ENCODE data around the gene RABL2B. TPM values are rescaled to one million over a fixed set of nuclear protein-coding genes. Genes with fewer than 3 reads are reported as not detected.

Gene RABL2B
- polyA plus RNA-seq, 3 donors, result 8.8 to 48.8 (median 11.7) TPM

- Histone ChIP-seq H3K4me2 (replicated peaks; ENCODE audit: extremely low read depth, low read length, poor library complexity, severe bottlenecking) (no peak overlapping the region), H3K79me2 (ENCODE audit: insufficient read depth, low read length) (no peaks in the 10 kb centered on the region), H3K4me3 (replicated peaks in 1 of 3; ENCODE audit: low read depth in 2 of 3, low read length in 3 of 3) (no peak overlapping the region), H3K27me3 (ENCODE audit: control insufficient read depth in 2 of 2, insufficient read depth in 2 of 2, low read length in 2 of 2) (no peaks in the 10 kb centered on the region), H2AFZ (ENCODE audit: insufficient read depth, low read depth, low read length, poor library complexity, severe bottlenecking) (no peak overlapping the region), H4K20me1 (ENCODE audit: insufficient read depth, low read length) (no peaks in the 10 kb centered on the region), H3K27ac (ENCODE audit: low read depth in 1 of 2, low read length in 2 of 2) (no peak overlapping the region), H3K36me3 (replicated peaks in 1 of 2; ENCODE audit: control insufficient read depth in 1 of 2, insufficient read depth in 2 of 2, low read length in 2 of 2) (no peaks in the 10 kb centered on the region), H3K9ac (ENCODE audit: insufficient read depth, low read length, poor library complexity, severe bottlenecking) (no peak overlapping the region), H3K4me1 (ENCODE audit: control insufficient read depth in 1 of 2, insufficient read depth in 2 of 2, low read length in 2 of 2) (no peaks in the 10 kb centered on the region), H3K9me3 (replicated peaks in 1 of 2; ENCODE audit: control insufficient read depth in 1 of 2, insufficient read depth in 1 of 2, low read length in 2 of 2) (no peaks in the 10 kb centered on the region)
- H3K27ac Mint-ChIP-seq, result peak overlapping the region in 1 of 7 donors; percentile 21
- WGBS (ENCODE audit: insufficient coverage), result 88% methylated on average over 16 of the region's 21 CpGs
- H3K4me3 Mint-ChIP-seq, result no peak overlapping the region
- intact Hi-C loops (cut with micrococcal nuclease), result no loop called here
- no peak for TF ChIP-seq CTCF (IDR thresholded peaks at IDR 0.05)
- no peaks in the 10 kb centered on the region for H3K9me3 Mint-ChIP-seq
- peaks cover 0 to 7% (median 0%) of the 10 kb centered on the region in 3 donors for H3K27me3 Mint-ChIP-seq (ENCODE audit: low read depth in 3 of 3)
- no peaks in the 10 kb centered on the region for H3K4me1 Mint-ChIP-seq
- DNase-seq, result no peak
- H3K36me3 Mint-ChIP-seq, result no peaks in the 10 kb centered on the region
Measured at GRCh38 chr22:50729391-50730012, 53.9 kb downstream of the RABL2B start.

GRCh38 chr22:50728523-50728931 is 54.9 kb downstream of the RABL2B start:
- WGBS (ENCODE audit: insufficient coverage), result no CpG with 5 or more reads among the region's 2 CpGs
- no peaks in the 10 kb centered on the region for H3K36me3 ChIP-seq (replicated peaks in 1 of 2; ENCODE audit: control insufficient read depth in 1 of 2, insufficient read depth in 2 of 2, low read length in 2 of 2)
- no peaks in the 10 kb centered on the region for H3K27me3 ChIP-seq (ENCODE audit: control insufficient read depth in 2 of 2, insufficient read depth in 2 of 2, low read length in 2 of 2)

More at GRCh38 chr22:50728523-50728931, 54.9 kb downstream of the RABL2B start:
- no peaks in the 10 kb centered on the region for H3K9me3 ChIP-seq (replicated peaks in 1 of 2; ENCODE audit: control insufficient read depth in 1 of 2, insufficient read depth in 1 of 2, low read length in 2 of 2)
- Mint-ChIP-seq H3K27ac (no peak overlapping the region), H3K27me3 (ENCODE audit: low read depth in 3 of 3) (peaks cover 0 to 7% (median 0%) of the 10 kb centered on the region in 3 donors), H3K4me3 (no peak overlapping the region), H3K4me1 (no peaks in the 10 kb centered on the region), H3K9me3 (no peaks in the 10 kb centered on the region), H3K36me3 (no peaks in the 10 kb centered on the region)
- H3K9ac ChIP-seq (ENCODE audit: insufficient read depth, low read length, poor library complexity, severe bottlenecking), result no peak overlapping the region
- no peaks in the 10 kb centered on the region for H3K79me2 ChIP-seq (ENCODE audit: insufficient read depth, low read length)
- H3K27ac ChIP-seq (ENCODE audit: low read depth in 1 of 2, low read length in 2 of 2), result no peak overlapping the region
- intact Hi-C loops (cut with micrococcal nuclease), result no loop called here
- no peaks in the 10 kb centered on the region for H3K4me1 ChIP-seq (ENCODE audit: control insufficient read depth in 1 of 2, insufficient read depth in 2 of 2, low read length in 2 of 2)
- DNase-seq, result no peak
- H2AFZ ChIP-seq (ENCODE audit: insufficient read depth, low read depth, low read length, poor library complexity, severe bottlenecking), result no peak overlapping the region
- no peak overlapping the region for H3K4me3 ChIP-seq (replicated peaks in 1 of 3; ENCODE audit: low read depth in 2 of 3, low read length in 3 of 3)
- H3K4me2 ChIP-seq (replicated peaks; ENCODE audit: extremely low read depth, low read length, poor library complexity, severe bottlenecking), result no peak overlapping the region
- no peak for TF ChIP-seq CTCF (IDR thresholded peaks at IDR 0.05)
- no peaks in the 10 kb centered on the region for H4K20me1 ChIP-seq (ENCODE audit: insufficient read depth, low read length)

Data from CD14-positive monocyte (primary cell).